SK-N-SH treated with all-trans-retinoic acid at 6 μM for 48 hours (cell line): ENCODE data around the gene SRRD.
A peak's percentile ranks its signal among the peaks of the same experiment; 100 is the strongest.

Source experiments
- ATAC-seq: fragments of 200-7000 bp; cut with Tn5 transposase; 3 replicates; pipeline ENCODE4 v1.9.1; 2020; ENCODE audit warnings: mild to moderate bottlenecking, moderate library complexity
- BACH2 ChIP-seq: fragments of 250-450 bp; sonication (Bioruptor Pico); IDR thresholded peaks from 2 replicates; pipeline ENCODE4 v1.9.0; 2021; ENCODE audit warnings: mild to moderate bottlenecking, borderline replicate concordance
- CSDC2 ChIP-seq: fragments of 250-450 bp; sonication (Bioruptor Pico); IDR thresholded peaks from 2 replicates; pipeline ENCODE4 v1.5.0; 2020; ENCODE audit warnings: mild to moderate bottlenecking, moderate library complexity
- CSRNP3 ChIP-seq: fragments of 250-450 bp; sonication (Bioruptor Pico); IDR thresholded peaks from 2 replicates; pipeline ENCODE4 v1.5.1; 2021; ENCODE audit warnings: mild to moderate bottlenecking, moderate library complexity
- ESRRG ChIP-seq: fragments of 250-450 bp; sonication (Bioruptor Pico); IDR thresholded peaks from 2 replicates; pipeline ENCODE4 v1.6.1; 2021; ENCODE audit warnings: mild to moderate bottlenecking
- GLIS3 ChIP-seq: fragments of 250-450 bp; sonication (Bioruptor Pico); IDR thresholded peaks from 2 replicates; pipeline ENCODE4 v1.5.0; 2020; ENCODE audit warnings: mild to moderate bottlenecking, moderate library complexity
- ISL1 ChIP-seq: fragments of 250-450 bp; sonication (Bioruptor Pico); IDR thresholded peaks from 2 replicates; pipeline ENCODE4 v2.1.2; 2022; ENCODE audit warnings: mild to moderate bottlenecking, moderate library complexity
- OSR1 ChIP-seq: fragments of 250-450 bp; sonication (Bioruptor Pico); IDR thresholded peaks from 2 replicates; pipeline ENCODE4 v1.8.0; 2022; ENCODE audit warnings: moderate library complexity, mild to moderate bottlenecking, inconsistent platforms
- PATZ1 ChIP-seq: fragments of 250-450 bp; sonication (Bioruptor Pico); IDR thresholded peaks from 2 replicates; pipeline ENCODE4 v1.8.0; 2020; ENCODE audit warnings: mild to moderate bottlenecking, moderate library complexity, borderline replicate concordance
- PPARA ChIP-seq: fragments of 250-450 bp; sonication (Bioruptor Pico); IDR thresholded peaks from 2 replicates; pipeline ENCODE4 v1.5.0; 2020; ENCODE audit warnings: mild to moderate bottlenecking, borderline replicate concordance
- RARB ChIP-seq: fragments of 250-450 bp; sonication (Bioruptor Pico); IDR thresholded peaks from 2 replicates; pipeline ENCODE4 v1.8.0; 2021; ENCODE audit warnings: mild to moderate bottlenecking, moderate library complexity
- SNAI2 ChIP-seq: fragments of 250-450 bp; sonication (Bioruptor Pico); IDR thresholded peaks from 2 replicates; pipeline ENCODE4 v1.5.0; 2020; ENCODE audit warnings: mild to moderate bottlenecking, moderate library complexity
- TCF4 ChIP-seq: fragments of 250-450 bp; sonication (Bioruptor Pico); IDR thresholded peaks from 2 replicates; pipeline ENCODE4 v1.8.0; 2021; ENCODE audit warnings: mild to moderate bottlenecking, moderate library complexity, borderline replicate concordance
- TOX ChIP-seq: fragments of 250-450 bp; sonication (Bioruptor Pico); IDR thresholded peaks from 2 replicates; pipeline ENCODE4 v1.8.0; 2021; ENCODE audit warnings: mild to moderate bottlenecking, moderate library complexity, borderline replicate concordance
- ZC3H10 ChIP-seq: fragments of 250-450 bp; sonication (Bioruptor Pico); IDR thresholded peaks from 2 replicates; pipeline ENCODE4 v1.5.1; 2021; ENCODE audit warnings: mild to moderate bottlenecking, moderate library complexity
- ZFP3 ChIP-seq: fragments of 250-450 bp; sonication (Bioruptor Pico); IDR thresholded peaks from 2 replicates; pipeline ENCODE4 v1.5.0; 2020; ENCODE audit warnings: mild to moderate bottlenecking, moderate library complexity
- ZNF565 ChIP-seq: fragments of 450-650 bp; formaldehyde crosslinking; conservative IDR thresholded peaks from 2 replicates; pipeline ENCODE4 v1.5.0; 2020; ENCODE audit warnings: low read depth, mild to moderate bottlenecking, moderate library complexity
- ZNF70 ChIP-seq: fragments of 450-650 bp; formaldehyde crosslinking; IDR thresholded peaks from 2 replicates; pipeline ENCODE4 v1.5.0; 2020; ENCODE audit warnings: mild to moderate bottlenecking, moderate library complexity
- ZNF8 ChIP-seq: fragments of 450-650 bp; formaldehyde crosslinking; IDR thresholded peaks from 2 replicates; pipeline ENCODE4 v1.5.0; 2020; ENCODE audit warnings: mild to moderate bottlenecking, moderate library complexity
- TF ChIP-seq, protein P1 (sequence below): fragments of 250-450 bp; sonication (Bioruptor Pico); IDR thresholded peaks from 2 replicates; pipeline ENCODE4 v1.8.0; 2021; ENCODE audit warnings: low read depth, mild to moderate bottlenecking, moderate library complexity, borderline replicate concordance
- TF ChIP-seq, protein P2 (sequence below): fragments of 250-450 bp; sonication (Bioruptor Pico); IDR thresholded peaks from 2 replicates; pipeline ENCODE4 v1.5.1; 2020; ENCODE audit warnings: low read depth, mild to moderate bottlenecking, moderate library complexity

Gene SRRD, protein sequence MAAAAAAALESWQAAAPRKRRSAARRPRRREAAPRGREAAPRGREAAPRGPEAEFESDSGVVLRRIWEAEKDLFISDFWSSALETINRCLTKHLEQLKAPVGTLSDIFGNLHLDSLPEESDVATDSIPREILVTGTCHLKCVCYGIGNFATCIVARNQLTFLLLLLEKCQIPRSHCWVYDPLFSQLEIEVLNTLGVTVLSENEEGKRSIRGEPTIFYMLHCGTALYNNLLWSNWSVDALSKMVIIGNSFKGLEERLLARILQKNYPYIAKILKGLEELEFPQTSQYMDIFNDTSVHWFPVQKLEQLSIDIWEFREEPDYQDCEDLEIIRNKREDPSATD

GRCh38 chr22:26483439-26484359 is at the start of gene SRRD, which contains the start of gene HPS4:
SRRD (plus strand) TSS chr22:26483877; CDS start chr22:26483891, 14 bp downstream.
HPS4 (minus strand) TSS chr22:26483783; CDS start chr22:26481762, 2,021 bp downstream.
- TF ChIP-seq OSR1 (CRISPR knock-in tag) (peak; percentile 55; the same call in 1 of the 2 replicates), ZC3H10 (CRISPR knock-in tag) (no peak), TOX (CRISPR knock-in tag) (no peak), ESRRG (CRISPR knock-in tag) (peak; percentile 76; the same call in 1 of the 2 replicates), RARB (no peak), CSRNP3 (peak; percentile 77; the same call in 1 of the 2 replicates)
- ATAC-seq = peak; percentile 82

- no peak for TF ChIP-seq RARB
- TF ChIP-seq ESRRG (CRISPR knock-in tag) = no peak
- TF ChIP-seq ZC3H10 (CRISPR knock-in tag) = no peak
- TF ChIP-seq, protein P1, sequence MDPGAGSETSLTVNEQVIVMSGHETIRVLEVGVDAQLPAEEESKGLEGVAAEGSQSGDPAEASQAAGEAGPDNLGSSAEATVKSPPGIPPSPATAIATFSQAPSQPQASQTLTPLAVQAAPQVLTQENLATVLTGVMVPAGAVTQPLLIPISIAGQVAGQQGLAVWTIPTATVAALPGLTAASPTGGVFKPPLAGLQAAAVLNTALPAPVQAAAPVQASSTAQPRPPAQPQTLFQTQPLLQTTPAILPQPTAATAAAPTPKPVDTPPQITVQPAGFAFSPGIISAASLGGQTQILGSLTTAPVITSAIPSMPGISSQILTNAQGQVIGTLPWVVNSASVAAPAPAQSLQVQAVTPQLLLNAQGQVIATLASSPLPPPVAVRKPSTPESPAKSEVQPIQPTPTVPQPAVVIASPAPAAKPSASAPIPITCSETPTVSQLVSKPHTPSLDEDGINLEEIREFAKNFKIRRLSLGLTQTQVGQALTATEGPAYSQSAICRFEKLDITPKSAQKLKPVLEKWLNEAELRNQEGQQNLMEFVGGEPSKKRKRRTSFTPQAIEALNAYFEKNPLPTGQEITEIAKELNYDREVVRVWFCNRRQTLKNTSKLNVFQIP (CRISPR knock-in tag) = no peak
- TF ChIP-seq ZFP3 (CRISPR knock-in tag) = no peak
- TF ChIP-seq PATZ1 (CRISPR knock-in tag) = no peak
- no peak for TF ChIP-seq PPARA (CRISPR knock-in tag)
- ATAC-seq = no peak
These were observed 48.2 kb upstream of the SRRD start for GRCh38 chr22:26435327-26436093.

DNA sequence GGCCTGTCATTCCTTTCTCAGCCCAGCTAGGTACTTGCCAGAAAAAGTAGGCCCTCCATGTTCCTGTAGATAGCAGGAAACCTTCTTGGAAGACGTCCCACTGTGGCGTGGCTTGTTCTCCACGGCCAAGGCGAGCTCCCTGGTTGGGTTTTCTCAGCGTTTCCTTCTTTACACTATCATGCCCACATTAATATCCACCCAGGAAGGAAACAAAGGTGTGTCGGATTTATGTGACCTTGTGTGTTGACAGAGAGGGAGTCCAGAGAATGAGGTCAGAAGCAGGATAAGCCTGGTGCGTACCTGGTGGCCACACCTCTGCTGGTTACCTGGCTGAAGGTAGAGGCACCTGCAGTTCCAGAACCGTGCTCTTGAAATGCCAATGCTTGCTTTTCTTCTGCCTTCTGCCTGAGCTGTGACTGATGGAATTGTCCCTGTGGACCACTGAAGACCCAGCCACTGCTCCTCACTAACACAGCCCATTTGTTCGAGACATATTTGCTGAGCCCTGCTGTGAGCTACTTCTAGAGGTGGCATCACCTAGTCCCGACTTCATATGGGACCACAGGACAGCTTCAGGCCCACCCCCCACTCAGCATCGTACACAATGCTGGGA is 46.7 kb upstream of the SRRD start:
- no peak for ATAC-seq
- TF ChIP-seq OSR1 (CRISPR knock-in tag) = no peak
- TF ChIP-seq ZC3H10 (CRISPR knock-in tag) = no peak
- TF ChIP-seq TCF4 (CRISPR knock-in tag) = no peak
- no peak for TF ChIP-seq ZNF8 (CRISPR knock-in tag)
- no peak for TF ChIP-seq SNAI2 (CRISPR knock-in tag)
- no peak for TF ChIP-seq TOX (CRISPR knock-in tag)
- TF ChIP-seq, protein P1 (CRISPR knock-in tag) = no peak
- no peak for TF ChIP-seq BACH2
- TF ChIP-seq ZNF565 = no peak
- TF ChIP-seq, protein P2, sequence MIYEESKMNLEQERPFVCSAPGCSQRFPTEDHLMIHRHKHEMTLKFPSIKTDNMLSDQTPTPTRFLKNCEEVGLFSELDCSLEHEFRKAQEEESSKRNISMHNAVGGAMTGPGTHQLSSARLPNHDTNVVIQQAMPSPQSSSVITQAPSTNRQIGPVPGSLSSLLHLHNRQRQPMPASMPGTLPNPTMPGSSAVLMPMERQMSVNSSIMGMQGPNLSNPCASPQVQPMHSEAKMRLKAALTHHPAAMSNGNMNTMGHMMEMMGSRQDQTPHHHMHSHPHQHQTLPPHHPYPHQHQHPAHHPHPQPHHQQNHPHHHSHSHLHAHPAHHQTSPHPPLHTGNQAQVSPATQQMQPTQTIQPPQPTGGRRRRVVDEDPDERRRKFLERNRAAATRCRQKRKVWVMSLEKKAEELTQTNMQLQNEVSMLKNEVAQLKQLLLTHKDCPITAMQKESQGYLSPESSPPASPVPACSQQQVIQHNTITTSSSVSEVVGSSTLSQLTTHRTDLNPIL (CRISPR knock-in tag) = no peak
- no peak for TF ChIP-seq PPARA (CRISPR knock-in tag)
- no peak for TF ChIP-seq GLIS3 (CRISPR knock-in tag)
- TF ChIP-seq CSDC2 (CRISPR knock-in tag) = no peak
- no peak for TF ChIP-seq ESRRG (CRISPR knock-in tag)
- no peak for TF ChIP-seq ZNF70 (CRISPR knock-in tag)
- no peak for TF ChIP-seq ISL1 (CRISPR knock-in tag)
- no peak for TF ChIP-seq PATZ1 (CRISPR knock-in tag)
- TF ChIP-seq ZFP3 (CRISPR knock-in tag) = no peak
- TF ChIP-seq CSRNP3 = no peak
